CD8-positive, alpha-beta memory T cell (primary cell): ENCODE measurements around the gene UCHL3. TPM values are rescaled to one million over a fixed set of nuclear protein-coding genes. Genes with fewer than 3 reads are reported as not detected.

Experiments used
- CTCF ChIA-PET: fragments of 350-600 bp; sonication (Branson Sonifier 250); formaldehyde crosslinking; loops from one replicate; lab custom pipeline; 2021; ENCODE audit warnings: antibody characterized with exemption; lab: Charles Lee
- POLR2A ChIA-PET: fragments of 350-600 bp; sonication (Branson Sonifier 250); formaldehyde crosslinking; loops from one replicate; lab custom pipeline; 2021; ENCODE audit warnings: antibody characterized with exemption; lab: Charles Lee
- DNase-seq, 5 donors: peaks; one replicate each; pipeline versions ENCODE4 v3.0.0 to v3.0.0-alpha.2; 2020 to 2022; ENCODE audit warnings: mixed read lengths in 1 of 5
- H3K27ac ChIP-seq: one replicate; pipeline ENCODE4 v1.7.0; 2013; ENCODE audit warnings: low read depth, mild to moderate bottlenecking, low read length, moderate library complexity
- H3K27me3 ChIP-seq: 2 replicates; pipeline ENCODE4 v1.7.0; 2013; ENCODE audit warnings: low read length, mild to moderate bottlenecking; ENCODE audit not compliant: insufficient read depth, poor library complexity, severe bottlenecking
- H3K36me3 ChIP-seq: 2 replicates; pipeline ENCODE4 v1.7.0; 2013; ENCODE audit warnings: mild to moderate bottlenecking, low read length, moderate library complexity; ENCODE audit not compliant: insufficient read depth
- H3K4me1 ChIP-seq: 2 replicates; pipeline ENCODE4 v1.7.0; 2013; ENCODE audit warnings: mild to moderate bottlenecking, low read length, moderate library complexity; ENCODE audit not compliant: insufficient read depth
- H3K4me3 ChIP-seq: 2 replicates; pipeline ENCODE4 v1.7.0; 2013; ENCODE audit warnings: mild to moderate bottlenecking, low read length
- H3K9me3 ChIP-seq: 2 replicates; pipeline ENCODE4 v1.7.0; 2013; ENCODE audit warnings: mild to moderate bottlenecking, low read length
- H3K27ac Mint-ChIP-seq, 8 donors: one replicate each; pipeline ENCODE4 v1.8.0; 2020 to 2021; ENCODE audit warnings: mixed read lengths in 8 of 8, mild to moderate bottlenecking in 6 of 8, inconsistent platforms in 3 of 8, moderate library complexity in 3 of 8
- H3K27me3 Mint-ChIP-seq, 2 donors: one replicate each; pipeline ENCODE4 v1.8.0; 2020 to 2021; ENCODE audit warnings: mixed read lengths in 2 of 2, mild to moderate bottlenecking in 1 of 2, moderate library complexity in 1 of 2
- H3K36me3 Mint-ChIP-seq, 3 donors: one replicate each; pipeline ENCODE4 v1.8.0; 2020 to 2021; ENCODE audit warnings: mixed read lengths in 3 of 3, inconsistent platforms in 1 of 3, mild to moderate bottlenecking in 1 of 3
- H3K4me1 Mint-ChIP-seq, 3 donors: one replicate each; pipeline ENCODE4 v1.8.0; 2020 to 2021; ENCODE audit warnings: mixed read lengths in 3 of 3, inconsistent platforms in 1 of 3, mild to moderate bottlenecking in 1 of 3
- H3K4me3 Mint-ChIP-seq, 7 donors: one replicate each; pipeline ENCODE4 v1.8.0; 2020 to 2021; ENCODE audit warnings: mixed read lengths in 7 of 7, mild to moderate bottlenecking in 6 of 7, moderate library complexity in 4 of 7, inconsistent platforms in 2 of 7
- H3K9me3 Mint-ChIP-seq, 5 donors: one replicate each; pipeline ENCODE4 v1.8.0; 2020 to 2022; ENCODE audit warnings: mixed read lengths in 5 of 5, mild to moderate bottlenecking in 3 of 5, moderate library complexity in 2 of 5, inconsistent platforms in 1 of 5
- polyA plus RNA-seq: library from polyadenylated mRNA; unstranded; fragments of 300-500 nt; fragmentation: Illumina TruSeq; gene quantifications from one replicate; pipeline ENCODE4 v1.2.3, GENCODE V29; 2021
- total RNA-seq, 2 experiments: library from RNA; stranded (reverse); gene quantifications; one replicate each; pipeline ENCODE4 v1.2.3, GENCODE V29; 2021

Gene UCHL3
- total and polyA plus RNA-seq, 3 experiments from 2014 or later, result 37.1 to 47.3 (median 38.3) TPM

GRCh38 chr13:75617230-75617629 is 67.6 kb downstream of the UCHL3 start:
- Histone ChIP-seq H3K4me1 (no peaks in the 10 kb centered on the region), H3K9me3 (no peaks in the 10 kb centered on the region), H3K4me3 (no peak overlapping the region), H3K27ac (no peak overlapping the region), H3K36me3 (no peaks in the 10 kb centered on the region), H3K27me3 (no peaks in the 10 kb centered on the region)
- Mint-ChIP-seq H3K27ac (no peak overlapping the region), H3K27me3 (no peaks in the 10 kb centered on the region), H3K9me3 (no peaks in the 10 kb centered on the region), H3K4me3 (no peak overlapping the region), H3K36me3 (peaks cover 4 to 13% (median 8%) of the 10 kb centered on the region in 3 donors), H3K4me1 (no peaks in the 10 kb centered on the region)
- no peak for DNase-seq
- POLR2A ChIA-PET, result no interaction called here
- CTCF ChIA-PET, result interaction anchor here (0.9 kb wide), 1 partner anchor 79 kb away, joined by 3 read pairs; no protein-coding TSS in a partner anchor

GRCh38 chr13:75618308-75618707 is 68.7 kb downstream of the UCHL3 start:
- Mint-ChIP-seq H3K4me3 (no peak overlapping the region), H3K27ac (no peak overlapping the region), H3K4me1 (no peaks in the 10 kb centered on the region), H3K9me3 (no peaks in the 10 kb centered on the region), H3K27me3 (no peaks in the 10 kb centered on the region), H3K36me3 (peaks cover 4 to 13% (median 13%) of the 10 kb centered on the region in 3 donors)
- H3K27ac ChIP-seq, result no peak overlapping the region
- POLR2A ChIA-PET, result no interaction called here
- no peak overlapping the region for H3K4me3 ChIP-seq
- CTCF ChIA-PET, result no interaction called here
- no peaks in the 10 kb centered on the region for H3K27me3 ChIP-seq
- H3K4me1 ChIP-seq, result no peaks in the 10 kb centered on the region
- no peaks in the 10 kb centered on the region for H3K36me3 ChIP-seq
- no peak for DNase-seq
- H3K9me3 ChIP-seq, result no peaks in the 10 kb centered on the region

- no peak overlapping the region for H3K27ac ChIP-seq
Measured at GRCh38 chr13:75620020-75620419, 70.4 kb downstream of the UCHL3 start.

GRCh38 chr13:75621147-75621546 is 71.6 kb downstream of the UCHL3 start:
- Histone ChIP-seq H3K4me1 (no peaks in the 10 kb centered on the region), H3K9me3 (no peaks in the 10 kb centered on the region), H3K4me3 (no peak overlapping the region), H3K36me3 (no peaks in the 10 kb centered on the region), H3K27me3 (no peaks in the 10 kb centered on the region), H3K27ac (no peak overlapping the region)
- Mint-ChIP-seq H3K4me3 (no peak overlapping the region), H3K36me3 (peaks cover 9 to 24% (median 21%) of the 10 kb centered on the region in 3 donors), H3K4me1 (no peaks in the 10 kb centered on the region), H3K27me3 (no peaks in the 10 kb centered on the region), H3K9me3 (no peaks in the 10 kb centered on the region), H3K27ac (no peak overlapping the region)
- POLR2A ChIA-PET, result no interaction called here
- CTCF ChIA-PET, result interaction anchor here (0.8 kb wide), 1 partner anchor 13 kb away, joined by 3 read pairs; no protein-coding TSS in a partner anchor
- DNase-seq, result no peak

More at GRCh38 chr13:75620020-75620419, 70.4 kb downstream of the UCHL3 start:
- Histone ChIP-seq H3K4me1 (no peaks in the 10 kb centered on the region), H3K27me3 (no peaks in the 10 kb centered on the region), H3K9me3 (no peaks in the 10 kb centered on the region), H3K4me3 (no peak overlapping the region), H3K36me3 (no peaks in the 10 kb centered on the region)
- Mint-ChIP-seq H3K4me1 (no peaks in the 10 kb centered on the region), H3K4me3 (no peak overlapping the region), H3K27ac (no peak overlapping the region), H3K9me3 (no peaks in the 10 kb centered on the region), H3K36me3 (peaks cover 9 to 20% (median 18%) of the 10 kb centered on the region in 3 donors), H3K27me3 (no peaks in the 10 kb centered on the region)
- ChIA-PET CTCF (no interaction called here), POLR2A (interaction anchor here (0.6 kb wide), 1 partner anchor 1373 kb away, joined by 4 read pairs; no protein-coding TSS in a partner anchor)
- no peak for DNase-seq

GRCh38 chr13:75628801-75629200 is 79.2 kb downstream of the UCHL3 start:
- no peak overlapping the region for H3K27ac ChIP-seq
- Mint-ChIP-seq H3K9me3 (no peaks in the 10 kb centered on the region), H3K4me3 (no peak overlapping the region), H3K27me3 (no peaks in the 10 kb centered on the region), H3K27ac (no peak overlapping the region), H3K4me1 (peaks cover 4 to 5% (median 5%) of the 10 kb centered on the region in 3 donors), H3K36me3 (peaks cover 6 to 13% (median 11%) of the 10 kb centered on the region in 3 donors)
- ChIA-PET CTCF (no interaction called here), POLR2A (no interaction called here)
- H3K36me3 ChIP-seq, result no peaks in the 10 kb centered on the region
- no peak for DNase-seq
- H3K9me3 ChIP-seq, result no peaks in the 10 kb centered on the region
- H3K4me1 ChIP-seq, result no peaks in the 10 kb centered on the region
- no peaks in the 10 kb centered on the region for H3K27me3 ChIP-seq
- no peak overlapping the region for H3K4me3 ChIP-seq

- H3K27me3 ChIP-seq, result no peaks in the 10 kb centered on the region
- no peaks in the 10 kb centered on the region for H3K9me3 ChIP-seq
- peaks cover 0 to 4% (median under 1%) of the 10 kb centered on the region in 3 donors for H3K36me3 Mint-ChIP-seq
- peak overlapping the region in 3 of 7 donors; percentile 2 to 85 (median 3) for H3K4me3 Mint-ChIP-seq
- H3K9me3 Mint-ChIP-seq, result no peaks in the 10 kb centered on the region
- peaks cover 4% of the 10 kb centered on the region for H3K4me1 ChIP-seq
- peaks cover 12 to 19% (median 14%) of the 10 kb centered on the region in 3 donors for H3K4me1 Mint-ChIP-seq
- no peak overlapping the region for H3K27ac ChIP-seq
- H3K27ac Mint-ChIP-seq, result peak overlapping the region in 3 of 8 donors; percentile 5 to 72 (median 11)
- ChIA-PET POLR2A (interaction anchor here (0.6 kb wide), 1 partner anchor 33 kb away, joined by 3 read pairs; no protein-coding TSS in a partner anchor), CTCF (interaction anchor here (0.7 to 1.5 kb wide), 4 partner anchors 12 to 151 kb away, joined by 3 read pairs; partner anchors contain the start of gene TBC1D4)
- H3K36me3 ChIP-seq, result no peaks in the 10 kb centered on the region
- DNase-seq, result no peak
- no peak overlapping the region for H3K4me3 ChIP-seq
- peaks cover 0 to 2% of the 10 kb centered on the region in 2 donors for H3K27me3 Mint-ChIP-seq
Measured at GRCh38 chr13:75633285-75633684, 83.7 kb downstream of the UCHL3 start.

GRCh38 chr13:75635101-75635827 is 85.7 kb downstream of the UCHL3 start:
- POLR2A ChIA-PET, result no interaction called here
- Histone ChIP-seq H3K36me3 (no peaks in the 10 kb centered on the region), H3K4me1 (peaks cover 4% of the 10 kb centered on the region), H3K27me3 (no peaks in the 10 kb centered on the region), H3K9me3 (no peaks in the 10 kb centered on the region), H3K4me3 (peak overlapping the region; percentile 12), H3K27ac (no peak overlapping the region)
- H3K36me3 Mint-ChIP-seq, result peaks cover 0 to 4% (median 0%) of the 10 kb centered on the region in 3 donors
- peak overlapping the region in 7 of 8 donors; percentile 48 to 95 (median 72) for H3K27ac Mint-ChIP-seq
- CTCF ChIA-PET, result interaction anchor here (1.2 kb wide), 2 partner anchors 85 to 153 kb away, joined by 3 read pairs; partner anchors contain the start of gene UCHL3
- peaks cover 12 to 19% (median 14%) of the 10 kb centered on the region in 3 donors for H3K4me1 Mint-ChIP-seq
- peak overlapping the region; percentile 80 to 91 (median 82) for H3K4me3 Mint-ChIP-seq
- H3K27me3 Mint-ChIP-seq, result peaks cover 2 to 5% of the 10 kb centered on the region in 2 donors
- no peaks in the 10 kb centered on the region for H3K9me3 Mint-ChIP-seq
- peak in 3 of 5 donors; percentile 8 to 26 (median 18) for DNase-seq
